ENCODE measurements around the gene CFAP90. TPM values are rescaled to one million over a fixed set of nuclear protein-coding genes. Genes with fewer than 3 reads are reported as not detected.

CFAP90 gene
- total RNA-seq, 2 donors from 2014 or later: 0.80 to 0.88 TPM

- H3K4me1 Mint-ChIP-seq: no peaks in the 10 kb centered on the region
- Histone ChIP-seq H3K27me3 (ENCODE audit: control insufficient read depth, insufficient read depth, low read length, poor library complexity, severe bottlenecking) (peaks cover under 1% of the 10 kb centered on the region), H3K9me3 (ENCODE audit: control insufficient read depth, low read length) (peaks cover 13% of the 10 kb centered on the region), H3K4me3 (ENCODE audit: low read length) (no peak overlapping the region), H3K27ac (ENCODE audit: low read depth, low read length) (no peak overlapping the region), H3K9ac (ENCODE audit: extremely low read depth, low read length, poor library complexity, severe bottlenecking) (no peak overlapping the region), H3K4me1 (ENCODE audit: control insufficient read depth, insufficient read depth, low read length) (no peaks in the 10 kb centered on the region), H3K36me3 (ENCODE audit: control insufficient read depth, insufficient read depth, low read length) (peaks cover 26% of the 10 kb centered on the region)
- H3K4me3 Mint-ChIP-seq: no peak overlapping the region
- H3K36me3 Mint-ChIP-seq (ENCODE audit: low read depth): peaks cover 21% of the 10 kb centered on the region
- peaks cover 11% of the 10 kb centered on the region for H3K9me3 Mint-ChIP-seq
- no peak overlapping the region for H3K27ac Mint-ChIP-seq
- WGBS, 2 experiments (ENCODE audit: insufficient coverage in 1 of 2, insufficient read length in 1 of 2): 79 to 90% methylated on average over 2 to 5 of the region's 5 CpGs
- H3K27me3 Mint-ChIP-seq (ENCODE audit: insufficient read depth): peaks cover 2% of the 10 kb centered on the region
- DNase-seq: no peak
- TF ChIP-seq CTCF (conservative IDR thresholded peaks at IDR 0.05): no peak
These were observed 6.4 kb upstream of the CFAP90 start for GRCh38 chr5:7857361-7857760.

- H3K27me3 Mint-ChIP-seq (ENCODE audit: insufficient read depth): peaks cover 8% of the 10 kb centered on the region
- no peak overlapping the region for H3K4me3 ChIP-seq (ENCODE audit: low read length)
- H3K27me3 ChIP-seq (ENCODE audit: control insufficient read depth, insufficient read depth, low read length, poor library complexity, severe bottlenecking): peaks cover 6% of the 10 kb centered on the region
- WGBS, 2 experiments (ENCODE audit: insufficient coverage in 1 of 2, insufficient read length in 1 of 2): 97% methylated on average over 2 of the region's 2 CpGs; no CpG with 5 or more reads in 1 of the 2 experiments
- H3K4me3 Mint-ChIP-seq: no peak overlapping the region
- peak; percentile 79 for DNase-seq
- H3K4me1 Mint-ChIP-seq: no peaks in the 10 kb centered on the region
- H3K36me3 ChIP-seq (ENCODE audit: control insufficient read depth, insufficient read depth, low read length): peaks cover 24% of the 10 kb centered on the region
- peaks cover 13% of the 10 kb centered on the region for H3K9me3 ChIP-seq (ENCODE audit: control insufficient read depth, low read length)
- peaks cover 21% of the 10 kb centered on the region for H3K36me3 Mint-ChIP-seq (ENCODE audit: low read depth)
- no peak overlapping the region for H3K9ac ChIP-seq (ENCODE audit: extremely low read depth, low read length, poor library complexity, severe bottlenecking)
- no peak overlapping the region for H3K27ac Mint-ChIP-seq
- peak; percentile 95 for TF ChIP-seq CTCF (conservative IDR thresholded peaks at IDR 0.05)
- no peaks in the 10 kb centered on the region for H3K4me1 ChIP-seq (ENCODE audit: control insufficient read depth, insufficient read depth, low read length)
- no peak overlapping the region for H3K27ac ChIP-seq (ENCODE audit: low read depth, low read length)
- peaks cover 11% of the 10 kb centered on the region for H3K9me3 Mint-ChIP-seq
These were observed 5.9 kb upstream of the CFAP90 start for GRCh38 chr5:7856855-7857254.

- no peak for DNase-seq
- Histone ChIP-seq H3K9ac (ENCODE audit: extremely low read depth, low read length, poor library complexity, severe bottlenecking) (no peak overlapping the region), H3K27ac (ENCODE audit: low read depth, low read length) (no peak overlapping the region), H3K9me3 (ENCODE audit: control insufficient read depth, low read length) (peaks cover 13% of the 10 kb centered on the region), H3K27me3 (ENCODE audit: control insufficient read depth, insufficient read depth, low read length, poor library complexity, severe bottlenecking) (peaks cover 13% of the 10 kb centered on the region), H3K4me3 (ENCODE audit: low read length) (no peak overlapping the region), H3K4me1 (ENCODE audit: control insufficient read depth, insufficient read depth, low read length) (no peaks in the 10 kb centered on the region), H3K36me3 (ENCODE audit: control insufficient read depth, insufficient read depth, low read length) (peaks cover 14% of the 10 kb centered on the region)
- peaks cover 12% of the 10 kb centered on the region for H3K36me3 Mint-ChIP-seq (ENCODE audit: low read depth)
- no peaks in the 10 kb centered on the region for H3K4me1 Mint-ChIP-seq
- WGBS, 2 experiments (ENCODE audit: insufficient coverage in 1 of 2, insufficient read length in 1 of 2): 86% methylated on average over 2 to 3 of the region's 3 CpGs
- peaks cover 16% of the 10 kb centered on the region for H3K27me3 Mint-ChIP-seq (ENCODE audit: insufficient read depth)
- H3K27ac Mint-ChIP-seq: no peak overlapping the region
- H3K9me3 Mint-ChIP-seq: peaks cover 14% of the 10 kb centered on the region
- no peak overlapping the region for H3K4me3 Mint-ChIP-seq
- TF ChIP-seq CTCF (conservative IDR thresholded peaks at IDR 0.05): no peak
These were observed 4.7 kb upstream of the CFAP90 start for GRCh38 chr5:7855611-7856010.
